H1 (cell line): Measurements from ENCODE around the gene ASCC3. TPM values are rescaled to one million over a fixed set of nuclear protein-coding genes. Genes with fewer than 3 reads are reported as not detected.

ENCODE experiments used
- CHD7 ChIP-seq: fragments of 300-600 bp; sonication (generic); IDR thresholded peaks from 2 replicates; pipeline ENCODE4 v1.7.1; 2012; ENCODE audit warnings: low read length, moderate library complexity, mild to moderate bottlenecking, inconsistent platforms; ENCODE audit not compliant: insufficient replicate concordance
- polyA plus RNA-seq, 7 experiments: library from polyadenylated mRNA; depleted of rRNA in 3 of 7; stranded (reverse) in 5 of 7; unstranded in 2 of 7; fragments of >200 nt in 5 of 7; fragments of 200-250 nt in 2 of 7; gene quantifications; 1 replicate in 5 of 7; 2 replicates in 1 of 7; 4 replicates in 1 of 7; pipeline versions ENCODE4 v1.2.1 to v1.2.3, GENCODE V29; 2011 to 2013; ENCODE audit warnings: missing spikeins in 2 of 7, mixed read lengths in 2 of 7
- total RNA-seq: library from RNA; stranded (reverse); fragmentation: NEBNext Ultra II Directional; extraction: Animal tissue kit (Norgen Biotek cat#: 25700); gene quantifications from 2 replicates; pipeline ENCODE4 v1.2.1, GENCODE V29; 2021

ASCC3 gene
- total and polyA plus RNA-seq, 2 of the 8 experiments (the other 6 are each of a cell fraction or from before 2014, with no cell fraction given), result 37.5 to 77.8 TPM

GRCh38 chr6:100700009-100700408 is 181.1 kb downstream of the ASCC3 start (continued):
- TF ChIP-seq CHD7, result no peak
